Stimulated activated naive CD4-positive, alpha-beta T cell (primary cell): ENCODE results near the gene WNT3A.
"Not testable (repeated sequence)": the region's sequence is repeated elsewhere in the genome, so short reads cannot be mapped to it uniquely, and the experiment has no call there.

ENCODE experiments used
- DNase-seq, 6 experiments: peaks; one replicate each; lab custom pipeline; 2025; lab: John Stamatoyannopoulos, UW

WNT3A gene, protein sequence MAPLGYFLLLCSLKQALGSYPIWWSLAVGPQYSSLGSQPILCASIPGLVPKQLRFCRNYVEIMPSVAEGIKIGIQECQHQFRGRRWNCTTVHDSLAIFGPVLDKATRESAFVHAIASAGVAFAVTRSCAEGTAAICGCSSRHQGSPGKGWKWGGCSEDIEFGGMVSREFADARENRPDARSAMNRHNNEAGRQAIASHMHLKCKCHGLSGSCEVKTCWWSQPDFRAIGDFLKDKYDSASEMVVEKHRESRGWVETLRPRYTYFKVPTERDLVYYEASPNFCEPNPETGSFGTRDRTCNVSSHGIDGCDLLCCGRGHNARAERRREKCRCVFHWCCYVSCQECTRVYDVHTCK

DNA sequence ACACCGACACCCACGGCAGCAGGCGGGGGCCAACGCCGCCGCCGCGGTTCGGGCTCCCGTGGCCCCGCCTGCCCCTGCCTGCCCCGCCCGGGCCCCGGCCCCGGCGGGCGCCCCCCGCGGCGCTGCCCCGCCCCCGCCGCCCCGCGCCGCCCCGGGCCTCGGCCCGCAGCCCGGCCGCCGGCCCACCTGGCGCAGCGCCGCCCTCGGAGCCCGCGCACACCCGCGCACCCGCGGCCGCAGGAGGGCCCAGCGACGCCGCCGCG is at the start of gene WNT3A:
Gene WNT3A (plus strand): TSS at position 213 of the 263 bp plus-strand sequence. CDS start 131 bp downstream, outside the sequence.
- DNase-seq: no peak

DNA sequence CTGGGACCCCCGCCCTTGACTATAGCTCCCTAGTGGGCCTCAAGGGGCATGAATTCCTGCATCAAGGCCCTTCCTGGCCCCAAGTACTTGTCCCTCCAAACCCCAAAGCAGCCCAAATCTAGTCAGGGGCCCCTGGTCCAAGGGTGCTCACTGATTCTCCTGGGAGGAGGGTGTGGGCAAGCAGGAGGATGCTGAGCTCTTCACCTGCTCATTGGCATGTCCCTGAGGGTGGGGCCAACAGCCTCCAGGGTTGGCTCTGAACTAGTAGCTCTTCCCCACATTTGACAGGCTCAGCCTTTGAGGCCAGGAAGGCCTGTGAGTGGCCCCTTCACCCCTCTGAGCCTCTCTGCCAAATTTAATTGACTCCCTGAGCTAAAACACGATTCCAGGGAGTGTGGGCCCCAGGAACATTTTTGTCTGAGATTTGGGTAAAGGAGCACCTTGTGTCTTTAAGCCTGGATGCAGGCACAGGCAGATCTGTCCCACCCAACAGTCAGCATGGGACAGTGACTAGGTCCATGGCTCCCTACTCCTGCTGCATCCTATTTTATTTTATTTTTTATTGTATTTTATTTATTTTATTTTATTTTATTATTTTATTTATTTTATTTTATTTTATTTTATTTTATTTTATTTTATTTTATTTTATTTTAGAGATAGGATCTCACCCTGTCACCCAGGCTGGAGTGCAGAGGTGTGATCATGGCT is 48.0 kb upstream of the WNT3A start:
- no peak for DNase-seq

DNA sequence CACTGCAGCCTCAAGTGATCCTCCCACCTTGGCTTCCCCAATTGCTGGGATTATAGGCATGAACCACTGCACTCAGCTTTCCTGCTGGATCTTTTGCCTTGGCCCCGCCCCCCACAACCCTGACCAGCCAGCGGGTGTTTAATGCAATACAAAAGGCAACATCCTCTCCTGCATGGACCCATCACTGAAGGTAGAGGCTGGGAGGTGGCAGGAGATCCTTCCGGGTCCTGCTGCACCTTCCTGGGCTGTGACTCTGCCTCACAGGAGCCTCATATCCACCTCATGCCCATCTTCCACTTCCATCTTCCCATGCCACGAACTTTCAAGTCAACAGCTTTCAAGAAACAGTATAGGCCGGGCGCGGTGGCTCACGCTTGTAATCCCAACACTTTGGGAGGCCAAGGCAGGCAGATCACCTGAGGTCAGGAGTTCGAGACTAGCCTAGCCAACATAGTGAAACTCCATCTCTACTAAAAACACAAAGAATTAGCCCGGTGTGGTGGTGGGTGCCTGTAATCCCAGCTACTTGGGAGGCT is 47.4 kb upstream of the WNT3A start:
- DNase-seq: no peak

DNA sequence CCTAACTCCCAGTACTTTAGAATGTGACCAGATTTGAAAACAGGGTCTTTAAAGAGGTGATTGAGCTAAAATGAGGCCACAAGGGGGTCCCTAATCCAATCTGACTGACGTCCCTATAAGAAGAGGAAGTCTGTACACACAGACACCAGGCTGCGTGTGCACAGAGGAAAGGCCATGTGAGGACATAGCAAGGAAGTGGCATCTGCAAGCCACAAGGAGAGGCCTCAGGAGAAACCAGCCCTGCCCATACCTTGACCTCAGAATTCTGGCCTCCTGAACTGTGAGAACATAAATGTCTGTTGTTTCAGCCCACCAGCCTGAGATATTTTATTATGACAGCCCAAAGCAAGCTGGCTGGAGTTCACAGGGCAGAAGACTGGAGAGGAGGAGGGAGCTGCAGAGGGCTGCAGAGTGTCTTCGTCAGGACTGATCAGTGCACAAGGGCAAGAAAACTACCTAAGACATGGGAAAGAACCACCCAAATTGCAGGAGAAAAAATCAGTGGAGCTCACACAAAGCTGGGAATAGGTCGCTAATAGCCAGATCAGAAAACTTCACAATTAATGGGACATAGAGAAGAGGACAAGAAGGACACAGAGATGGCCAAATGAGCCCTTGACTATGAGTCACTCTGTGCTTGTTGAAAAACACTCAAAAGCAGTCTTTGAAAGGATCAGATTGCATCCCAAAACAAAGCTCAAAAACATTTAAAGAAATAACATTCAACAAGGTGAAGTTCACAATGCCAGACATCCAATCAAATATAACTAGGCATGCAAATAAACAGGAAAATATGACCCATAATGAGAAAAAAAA is 44.9 kb upstream of the WNT3A start:
- DNase-seq: no peak

DNA sequence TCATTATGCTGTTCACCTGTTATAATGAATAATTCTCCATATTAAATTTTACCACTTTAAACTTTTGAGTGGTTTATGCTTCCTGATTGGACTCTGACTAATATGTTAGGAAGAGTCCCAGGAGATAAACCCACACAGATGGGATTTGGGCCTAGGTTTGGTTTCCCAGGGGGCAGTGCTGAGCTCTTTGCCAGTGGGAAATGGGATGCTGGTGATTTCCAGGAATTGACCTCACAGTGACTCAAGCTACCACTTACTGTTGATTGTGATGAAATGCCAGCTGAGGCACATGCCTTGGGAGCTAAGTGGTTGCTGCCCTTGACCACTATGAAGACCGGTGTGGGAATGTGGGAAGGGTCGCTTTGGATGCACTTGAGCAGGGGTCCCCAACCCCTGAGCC is 40.1 kb upstream of the WNT3A start:
- DNase-seq: not testable (repeated sequence)

DNA sequence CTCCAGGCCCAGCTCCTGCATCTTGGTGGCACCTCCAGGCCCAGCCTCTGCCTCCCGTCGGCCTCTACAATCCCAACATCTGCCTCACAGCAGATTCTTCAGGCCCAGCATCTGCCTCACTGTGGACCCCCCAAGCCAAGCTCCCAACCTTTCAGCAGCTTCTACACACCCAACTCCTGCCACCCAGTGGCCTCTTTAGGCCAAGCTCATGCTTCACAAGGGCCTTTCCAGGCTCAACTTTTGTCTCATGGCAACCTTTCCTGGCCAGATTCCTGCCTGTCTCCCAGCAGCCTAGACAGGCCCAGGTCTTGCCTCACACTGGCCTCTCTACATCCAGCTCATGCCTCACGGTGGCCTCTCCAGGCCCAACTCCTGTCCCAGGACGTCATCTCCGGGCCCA is 39.0 kb upstream of the WNT3A start:
- DNase-seq: not testable (repeated sequence)

DNA sequence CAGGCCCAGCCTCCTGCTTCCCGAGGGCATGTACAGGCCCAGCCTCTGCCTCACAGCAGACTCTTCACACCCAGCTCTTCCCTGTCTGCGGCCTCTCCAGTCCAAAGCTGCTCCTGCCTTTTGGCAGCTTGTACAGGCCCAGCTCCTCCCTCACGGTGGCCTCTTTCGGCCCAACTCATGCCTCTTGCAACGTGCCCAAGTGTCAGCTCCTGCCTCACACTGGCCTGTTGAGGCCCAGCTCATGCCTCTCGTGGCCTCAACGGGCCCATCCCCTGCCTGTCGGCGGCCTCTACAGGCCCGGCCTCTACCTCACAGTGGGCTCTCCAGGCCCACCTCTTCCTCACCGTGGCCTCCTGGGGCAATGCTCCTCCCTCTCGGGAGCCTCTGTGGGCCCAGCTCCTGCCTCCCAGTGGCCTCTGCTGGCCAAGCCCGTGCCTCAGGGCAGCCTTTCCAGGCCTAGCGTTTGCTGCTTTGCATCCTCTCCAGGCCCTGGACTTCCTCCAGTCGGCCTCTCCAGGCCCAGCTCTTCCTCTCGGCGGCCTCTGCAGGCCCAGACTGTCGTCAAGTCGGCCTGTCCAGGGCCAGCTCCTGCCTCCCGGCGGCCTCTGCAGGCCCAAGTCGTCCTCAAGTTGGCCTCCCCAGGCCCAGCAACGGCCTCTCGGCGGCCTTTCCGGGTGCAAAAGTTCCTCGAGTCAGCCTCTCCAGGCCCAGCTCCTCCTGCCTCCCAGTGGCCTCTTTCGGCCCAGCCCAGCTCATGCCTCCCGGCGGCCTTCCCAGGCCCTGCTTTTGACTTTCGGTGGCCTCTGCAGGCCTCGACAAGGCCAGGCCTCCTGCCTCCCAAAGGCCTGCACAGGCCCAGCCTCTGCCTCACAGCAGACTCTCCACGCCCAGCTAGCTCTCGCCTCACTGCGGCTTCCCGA is 36.5 kb upstream of the WNT3A start:
- not testable (repeated sequence) for DNase-seq

DNA sequence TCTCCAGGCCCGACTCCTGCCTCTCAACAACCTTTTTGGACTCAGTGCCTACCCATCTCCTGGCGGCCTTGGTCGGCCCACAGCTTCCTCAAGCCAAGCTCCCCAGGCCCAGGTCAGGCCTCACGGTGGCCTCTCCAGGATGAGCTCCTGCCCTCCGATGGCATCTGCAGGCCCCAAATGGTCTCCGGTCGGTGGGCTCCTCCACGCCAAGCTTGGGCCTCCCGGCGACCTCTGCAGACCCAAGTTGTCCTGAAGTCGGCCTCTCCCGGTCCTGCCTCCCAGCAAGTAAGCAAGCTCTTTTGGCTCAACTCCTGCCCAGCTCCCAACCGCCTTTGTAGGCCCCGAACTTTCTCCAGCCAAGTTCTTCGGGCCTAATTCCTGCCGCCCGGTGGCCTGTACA is 35.6 kb upstream of the WNT3A start:
- not testable (repeated sequence) for DNase-seq

DNA sequence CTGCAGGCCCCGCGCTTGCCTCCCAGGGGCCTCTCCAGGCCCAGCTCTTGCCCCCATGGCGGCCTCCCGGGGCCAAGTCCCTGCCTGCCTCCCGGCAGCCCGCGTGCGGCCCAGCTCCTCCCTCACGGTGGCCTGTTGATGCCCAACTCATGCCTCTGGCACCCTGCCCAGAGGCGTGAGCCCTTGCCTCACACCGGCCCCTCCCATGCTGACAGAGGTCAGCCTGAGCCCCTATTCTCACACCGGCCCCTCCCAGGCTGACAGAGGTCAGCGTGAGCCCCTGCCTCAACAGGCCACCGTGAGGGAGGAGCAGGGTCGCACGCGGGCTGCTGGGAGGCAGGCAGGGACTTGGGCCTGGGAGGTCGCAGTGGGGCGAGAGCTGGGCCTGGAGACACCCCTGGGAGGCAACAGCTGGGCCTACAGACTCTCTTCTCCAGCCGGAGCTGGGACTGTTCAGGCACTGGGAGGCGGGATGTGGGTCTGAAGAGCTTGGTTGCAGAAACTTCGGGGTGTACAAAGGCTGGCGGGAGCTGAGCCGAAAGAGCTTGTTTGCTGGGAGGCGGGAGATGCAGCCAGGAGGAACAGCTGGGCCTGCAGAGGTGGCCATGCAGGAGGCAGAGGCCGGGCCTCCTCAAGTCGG is 35.0 kb upstream of the WNT3A start:
- DNase-seq: not testable (repeated sequence)

DNA sequence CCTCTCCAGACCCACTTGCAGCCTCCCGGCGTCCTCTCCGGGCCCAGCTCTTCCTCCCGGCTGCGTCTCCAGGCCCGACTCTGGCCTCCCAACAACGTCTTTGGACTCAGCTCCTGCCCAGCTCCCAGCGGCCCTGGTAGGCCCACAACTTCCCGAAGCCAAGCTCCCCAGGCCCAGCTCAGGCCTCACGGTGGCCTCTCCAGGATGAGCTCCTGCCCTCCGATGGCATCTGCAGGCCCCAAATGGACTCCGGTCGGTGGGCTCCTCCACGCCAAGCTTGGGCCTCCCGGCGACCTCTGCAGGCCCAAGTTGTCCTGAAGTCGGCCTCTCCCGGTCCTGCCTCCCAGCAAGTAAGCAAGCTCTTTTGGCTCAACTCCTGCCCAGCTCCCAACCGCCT is 34.5 kb upstream of the WNT3A start:
- DNase-seq: not testable (repeated sequence)

DNA sequence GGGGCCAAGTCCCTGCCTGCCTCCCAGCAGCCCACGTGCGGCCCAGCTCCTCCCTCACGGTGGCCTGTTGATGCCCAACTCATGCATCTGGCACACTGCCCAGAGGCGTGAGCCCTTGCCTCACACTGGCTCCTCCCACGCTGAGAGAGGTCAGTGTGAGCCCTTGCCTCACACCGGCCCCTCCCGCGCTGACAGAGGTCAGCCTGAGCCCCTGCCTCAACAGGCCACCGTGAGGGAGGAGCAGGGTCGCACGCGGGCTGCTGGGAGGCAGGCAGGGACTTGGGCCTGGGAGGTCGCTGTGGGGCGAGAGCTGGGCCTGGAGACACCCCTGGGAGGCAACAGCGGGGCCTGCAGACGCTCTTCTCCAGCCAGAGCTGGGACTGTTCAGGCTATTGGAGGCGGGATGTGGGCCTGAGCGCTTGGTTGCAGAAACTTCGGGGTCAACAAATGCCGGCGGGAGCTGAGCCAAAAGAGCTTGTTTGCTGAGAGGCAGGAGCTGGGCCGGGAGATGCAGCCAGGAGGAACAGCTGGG is 33.9 kb upstream of the WNT3A start:
- DNase-seq: not testable (repeated sequence)

DNA sequence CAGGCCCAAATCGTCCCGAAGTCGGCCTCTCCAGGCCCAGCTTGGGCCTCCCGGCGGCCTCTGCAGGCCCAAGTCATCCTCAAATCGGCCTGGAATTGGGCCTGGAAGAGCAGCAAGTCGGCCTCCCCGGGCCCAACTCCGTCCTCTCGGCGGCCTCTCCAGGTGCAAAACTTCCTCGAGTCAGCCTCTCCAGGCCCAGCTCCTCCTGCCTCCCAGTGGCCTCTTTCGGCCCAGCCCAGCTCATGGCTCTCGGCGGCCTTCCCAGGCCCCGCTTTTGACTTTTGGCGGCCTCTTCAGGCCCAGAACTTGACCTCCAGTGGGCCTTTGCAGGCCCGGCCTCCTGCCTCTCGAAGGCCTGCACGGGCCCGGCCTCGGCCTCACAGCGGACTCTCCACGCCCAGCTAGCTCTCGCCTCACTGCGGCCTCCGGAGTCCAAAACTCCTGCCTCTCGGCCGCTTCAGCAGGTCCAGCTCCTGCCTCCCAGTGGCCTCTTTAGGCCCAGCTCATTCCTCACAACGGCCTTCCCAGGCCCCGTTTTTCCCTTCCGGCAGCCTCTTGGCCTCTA is 33.0 kb upstream of the WNT3A start:
- DNase-seq: not testable (repeated sequence)

DNA sequence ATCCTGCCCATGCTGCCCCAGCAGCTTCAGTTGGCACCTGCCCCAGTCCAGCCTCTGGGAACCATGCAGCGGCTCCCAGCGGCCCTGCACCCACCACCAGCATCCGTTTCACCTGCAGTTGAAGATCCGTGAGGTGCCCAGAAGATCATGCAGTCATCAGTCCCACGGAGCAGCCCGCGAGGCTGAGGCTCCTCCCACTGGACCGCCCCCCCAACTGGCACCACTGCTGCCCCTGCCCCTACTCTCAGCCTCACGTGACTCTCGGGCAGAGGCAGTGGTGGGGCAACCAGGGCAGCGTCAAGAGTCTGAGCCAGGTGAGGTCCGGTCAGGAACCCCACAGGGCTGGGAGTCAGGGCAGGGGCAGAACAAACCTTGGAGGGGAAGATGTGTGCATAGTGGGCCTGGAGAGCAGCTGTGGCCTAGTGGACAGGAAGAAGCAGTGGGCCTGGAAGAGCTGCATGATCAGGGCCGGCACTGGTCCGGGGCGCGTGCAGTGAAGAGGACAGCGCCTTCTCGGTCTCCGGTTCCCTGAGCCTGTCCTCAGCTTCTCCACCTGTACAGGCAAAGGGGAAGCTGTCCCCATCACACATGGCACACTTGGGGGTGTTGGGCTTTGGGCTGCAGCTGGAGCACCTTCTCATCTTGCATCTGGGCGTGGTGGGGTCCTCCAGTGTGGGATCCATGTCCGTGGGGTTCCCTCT is 31.1 kb upstream of the WNT3A start:
- not testable (repeated sequence) for DNase-seq

DNA sequence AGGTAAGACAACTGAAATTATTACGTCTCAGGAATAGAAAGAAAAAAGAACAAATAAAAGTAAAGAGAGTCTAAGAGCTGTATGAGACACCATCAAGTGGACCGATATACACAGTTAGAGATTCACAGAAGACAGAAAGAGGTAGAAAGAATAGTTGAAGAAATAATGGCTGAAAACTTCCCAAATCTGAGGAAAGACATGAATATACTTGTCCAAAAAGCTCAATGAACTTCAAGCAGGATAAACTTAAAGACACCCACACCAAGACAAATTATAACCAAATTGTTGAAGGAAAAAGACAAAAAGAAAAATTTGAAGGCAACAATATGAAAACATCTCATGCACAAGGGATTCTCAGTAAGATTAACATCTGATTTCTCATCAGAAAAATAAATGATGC is 19.6 kb upstream of the WNT3A start:
- no peak for DNase-seq

DNA sequence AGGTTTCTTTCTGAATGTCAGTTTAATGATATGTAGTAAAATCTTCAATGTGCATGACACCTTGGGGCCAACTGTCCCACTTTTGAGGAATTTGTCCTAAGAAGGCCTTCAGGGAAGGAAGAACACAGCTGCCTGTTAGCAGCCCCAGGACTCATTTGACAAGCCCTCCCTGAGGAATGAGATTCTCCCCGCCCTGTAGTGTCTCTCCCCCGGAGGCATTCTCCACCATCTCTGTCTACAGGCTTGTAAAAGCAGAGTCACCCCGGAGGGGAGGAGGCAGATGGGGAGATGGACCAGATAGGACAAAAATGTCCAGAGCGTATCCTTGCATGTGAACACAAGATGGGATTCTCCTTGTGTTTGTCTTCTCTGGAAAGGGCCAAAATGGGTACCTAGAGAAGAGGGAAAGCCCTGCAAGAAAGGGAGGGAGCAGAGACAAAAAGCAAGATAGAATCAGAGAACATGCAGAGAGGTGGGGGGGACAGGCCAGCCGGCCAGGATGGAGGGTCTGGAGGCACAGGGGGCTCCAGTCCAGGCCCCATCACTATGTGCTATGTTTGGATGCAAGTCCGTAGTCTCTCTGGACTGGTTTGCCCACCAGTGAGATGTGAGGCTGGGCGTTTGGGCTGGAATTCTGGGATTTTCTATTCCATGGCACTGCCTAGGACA is 12.0 kb upstream of the WNT3A start:
- no peak for DNase-seq

DNA sequence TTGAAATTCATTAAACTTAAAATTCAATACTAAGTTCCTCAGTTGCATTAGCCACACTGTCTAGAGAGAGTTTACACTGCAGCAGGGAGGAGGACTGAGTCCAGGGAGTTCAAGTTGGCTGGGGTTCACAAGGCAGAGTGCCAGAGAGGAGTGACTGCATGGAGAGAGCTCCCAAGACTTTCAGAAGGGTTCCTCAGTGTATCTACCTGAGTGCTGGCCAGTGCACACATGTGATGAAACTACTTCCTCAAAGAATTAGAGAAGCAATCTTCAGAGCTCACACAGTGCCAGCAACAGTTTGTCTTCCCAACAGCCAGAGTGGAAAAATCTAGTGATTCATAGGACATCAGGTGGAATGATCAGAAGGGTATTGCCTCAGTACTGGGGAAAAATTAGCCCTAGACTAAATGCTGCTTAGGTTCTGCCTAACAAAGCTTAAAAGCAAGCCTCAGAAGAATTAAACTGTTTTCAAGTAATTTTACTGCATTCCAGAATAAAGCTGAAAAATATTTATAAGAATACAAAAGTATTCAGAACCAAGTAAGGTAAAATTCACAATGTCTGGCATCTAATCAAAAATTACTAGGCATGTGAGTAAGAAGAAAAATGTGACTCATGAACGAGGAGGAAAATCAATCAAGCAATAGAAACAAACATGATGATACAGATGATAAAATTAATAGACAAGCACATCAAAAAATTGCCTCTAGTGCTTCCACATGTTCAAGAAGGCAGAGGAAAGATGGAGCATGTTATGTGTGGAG is 10.4 kb upstream of the WNT3A start:
- DNase-seq: no peak

DNA sequence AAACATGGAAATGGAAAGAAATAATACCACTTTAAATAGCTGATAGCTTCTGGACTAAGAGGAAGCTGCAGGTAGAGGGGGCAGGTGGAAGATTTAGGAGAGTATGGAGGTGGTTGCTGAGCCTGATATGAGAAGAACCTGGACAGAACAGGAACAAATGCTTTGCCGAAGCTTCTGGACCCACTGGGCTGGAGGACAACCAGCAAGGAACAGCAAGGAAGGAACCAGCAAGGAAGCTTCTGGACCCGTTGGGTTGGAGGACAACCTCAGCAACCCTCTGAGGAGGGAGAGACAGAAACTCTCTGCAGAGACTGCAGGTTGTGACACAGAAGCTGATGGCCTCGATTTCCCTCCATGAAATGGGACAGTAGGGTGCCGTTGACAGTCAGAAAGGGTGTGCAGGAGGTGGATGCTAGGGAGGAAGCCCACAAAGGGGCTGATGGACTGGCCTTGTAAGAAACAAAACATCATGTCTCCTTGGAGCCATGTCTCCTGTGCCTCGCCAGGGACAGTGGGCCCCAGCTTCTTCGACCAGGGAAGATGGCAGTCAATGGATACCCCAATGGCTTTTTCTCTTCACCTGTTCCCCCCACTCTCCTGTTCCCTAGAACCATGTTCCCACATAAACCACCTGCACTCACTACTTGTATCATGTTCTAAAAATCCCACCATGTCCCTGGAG is 8.3 kb upstream of the WNT3A start:
- no peak for DNase-seq
